ENCODE measurements around the gene VWA3B.

GRCh38 chr2:98346311-98347236, 259.6 kb downstream of the VWA3B start, which contains the start of gene CNGA3:
- TF ChIP-seq EZH2 (IDR thresholded peaks at IDR 0.05; ENCODE audit: insufficient read depth, poor library complexity, severe bottlenecking) (peak; percentile 75), EZH2phosphoT487 (IDR thresholded peaks at IDR 0.05; ENCODE audit: insufficient read depth, low read depth) (0 out of 2 replicates have a peak, but pooled peaks have one; percentile 41)
